Measurements from ENCODE around the gene SULT2A1. TPM values are rescaled to one million over a fixed set of nuclear protein-coding genes. Genes with fewer than 3 reads are reported as not detected.
"Not testable (repeated sequence)": the region's sequence is repeated elsewhere in the genome, so short reads cannot be mapped to it uniquely, and the experiment has no call there.

Gene SULT2A1, protein sequence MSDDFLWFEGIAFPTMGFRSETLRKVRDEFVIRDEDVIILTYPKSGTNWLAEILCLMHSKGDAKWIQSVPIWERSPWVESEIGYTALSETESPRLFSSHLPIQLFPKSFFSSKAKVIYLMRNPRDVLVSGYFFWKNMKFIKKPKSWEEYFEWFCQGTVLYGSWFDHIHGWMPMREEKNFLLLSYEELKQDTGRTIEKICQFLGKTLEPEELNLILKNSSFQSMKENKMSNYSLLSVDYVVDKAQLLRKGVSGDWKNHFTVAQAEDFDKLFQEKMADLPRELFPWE
- total RNA-seq = under 1 TPM in 1 of 6 donors, not detected in 5; 0.41 TPM
- not detected for polyA plus RNA-seq

DNA sequence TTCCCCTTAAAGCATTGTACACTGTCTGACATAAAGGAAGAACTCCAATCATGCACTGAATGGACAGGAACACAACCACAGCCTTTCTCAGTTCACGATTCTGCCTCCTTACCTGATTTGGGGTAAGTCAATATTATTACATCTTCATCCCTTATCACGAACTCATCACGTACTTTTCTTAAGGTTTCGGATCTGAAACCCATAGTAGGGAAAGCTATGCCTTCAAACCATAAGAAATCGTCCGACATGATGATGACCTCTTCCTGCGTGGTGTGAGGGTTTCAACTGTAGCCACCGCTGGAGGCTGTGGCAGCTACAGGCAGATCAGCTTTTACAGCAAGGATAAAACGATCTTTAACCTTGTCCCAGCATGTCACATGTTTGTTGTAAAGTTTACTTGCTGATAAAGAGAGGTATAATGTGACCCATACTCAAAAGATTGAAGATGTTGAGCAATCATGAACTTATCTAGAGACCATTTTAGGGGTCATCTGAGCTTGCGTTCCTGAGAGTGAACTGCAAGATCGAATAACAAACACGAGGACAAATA is at the start of gene SULT2A1:
TSS of gene SULT2A1 (minus strand) at position 306 of the 550 bp plus-strand sequence. CDS start at position 248, 58 bp downstream.
- ATAC-seq = no peak
- no peaks in the 10 kb centered on the region for H3K27me3 ChIP-seq
- no peaks in the 10 kb centered on the region for H3K36me3 ChIP-seq
- H3K4me1 ChIP-seq = no peaks in the 10 kb centered on the region
- no peak for FAIRE-seq
- 29% methylated on average over 12 of the region's 12 CpGs for WGBS, 2 donors
- H3K27ac ChIP-seq = no peak within 1 kb of the TSS
- TF ChIP-seq, protein P1, sequence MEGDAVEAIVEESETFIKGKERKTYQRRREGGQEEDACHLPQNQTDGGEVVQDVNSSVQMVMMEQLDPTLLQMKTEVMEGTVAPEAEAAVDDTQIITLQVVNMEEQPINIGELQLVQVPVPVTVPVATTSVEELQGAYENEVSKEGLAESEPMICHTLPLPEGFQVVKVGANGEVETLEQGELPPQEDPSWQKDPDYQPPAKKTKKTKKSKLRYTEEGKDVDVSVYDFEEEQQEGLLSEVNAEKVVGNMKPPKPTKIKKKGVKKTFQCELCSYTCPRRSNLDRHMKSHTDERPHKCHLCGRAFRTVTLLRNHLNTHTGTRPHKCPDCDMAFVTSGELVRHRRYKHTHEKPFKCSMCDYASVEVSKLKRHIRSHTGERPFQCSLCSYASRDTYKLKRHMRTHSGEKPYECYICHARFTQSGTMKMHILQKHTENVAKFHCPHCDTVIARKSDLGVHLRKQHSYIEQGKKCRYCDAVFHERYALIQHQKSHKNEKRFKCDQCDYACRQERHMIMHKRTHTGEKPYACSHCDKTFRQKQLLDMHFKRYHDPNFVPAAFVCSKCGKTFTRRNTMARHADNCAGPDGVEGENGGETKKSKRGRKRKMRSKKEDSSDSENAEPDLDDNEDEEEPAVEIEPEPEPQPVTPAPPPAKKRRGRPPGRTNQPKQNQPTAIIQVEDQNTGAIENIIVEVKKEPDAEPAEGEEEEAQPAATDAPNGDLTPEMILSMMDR (IDR thresholded peaks at IDR 0.05) = no peak
- intact Hi-C loops (cut with DNase I) = no loop called here
- H3K9me3 ChIP-seq = no peaks in the 10 kb centered on the region
- no peak within 1 kb of the TSS for H3K4me3 ChIP-seq
- DNase-seq = no peak

DNA sequence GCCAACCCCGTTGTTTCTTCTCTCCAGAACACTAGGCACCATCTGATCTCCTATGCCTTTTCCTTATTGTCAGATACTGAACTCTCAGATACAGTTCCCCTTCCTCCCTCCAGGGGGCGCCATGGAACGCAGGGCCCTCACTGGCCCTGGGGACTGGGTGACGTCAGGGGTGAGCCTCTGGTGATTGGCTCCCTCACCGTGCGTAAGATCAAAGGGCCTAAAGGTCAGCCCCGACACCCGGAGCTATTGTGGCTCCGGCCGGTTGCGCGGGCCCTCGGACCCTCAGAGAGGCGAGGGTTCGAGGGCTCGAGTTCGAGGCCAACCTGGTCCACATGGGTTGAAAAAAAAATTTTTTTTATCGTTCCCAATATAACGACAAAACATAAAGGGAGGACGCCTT is 42.5 kb upstream of the SULT2A1 start:
- FAIRE-seq; H3K36me3 ChIP-seq; intact Hi-C loops (cut with DNase I); H3K4me1 ChIP-seq; ATAC-seq; H3K4me3 ChIP-seq; H3K9me3 ChIP-seq; H3K27me3 ChIP-seq; DNase-seq; H3K27ac ChIP-seq: not testable (repeated sequence)
- WGBS, 2 donors = 61% methylated on average over 12 of the region's 20 CpGs; no CpG with 5 or more reads in 1 of the 2 donors

DNA sequence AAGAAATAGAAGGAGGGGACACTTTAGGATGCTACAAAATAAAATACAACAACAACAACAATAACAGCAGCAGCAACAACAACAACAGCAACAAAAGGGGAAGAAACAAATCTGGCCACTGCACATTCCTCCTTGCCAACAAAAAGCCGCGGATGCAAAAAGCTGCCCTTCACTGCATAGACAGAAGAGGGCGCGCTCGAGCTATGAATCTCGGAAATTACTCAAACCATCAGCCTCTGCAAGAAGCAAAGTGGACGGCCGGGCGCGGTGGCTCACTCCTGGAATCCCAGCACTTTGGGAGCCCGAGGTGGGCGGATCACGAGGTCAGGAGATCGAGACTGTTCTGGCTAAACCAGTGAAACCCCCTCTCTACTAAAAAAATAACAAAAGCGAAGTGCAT is 34.0 kb upstream of the SULT2A1 start:
- ATAC-seq; H3K4me3 ChIP-seq; H3K36me3 ChIP-seq; H3K4me1 ChIP-seq; DNase-seq; FAIRE-seq; H3K27ac ChIP-seq; H3K9me3 ChIP-seq; H3K27me3 ChIP-seq; intact Hi-C loops (cut with DNase I): not testable (repeated sequence)
- WGBS, 2 donors = 1% methylated on average over 10 of the region's 15 CpGs
- TF ChIP-seq, protein P1 (IDR thresholded peaks at IDR 0.05) = peak; percentile 54 to 73 (median 67)

DNA sequence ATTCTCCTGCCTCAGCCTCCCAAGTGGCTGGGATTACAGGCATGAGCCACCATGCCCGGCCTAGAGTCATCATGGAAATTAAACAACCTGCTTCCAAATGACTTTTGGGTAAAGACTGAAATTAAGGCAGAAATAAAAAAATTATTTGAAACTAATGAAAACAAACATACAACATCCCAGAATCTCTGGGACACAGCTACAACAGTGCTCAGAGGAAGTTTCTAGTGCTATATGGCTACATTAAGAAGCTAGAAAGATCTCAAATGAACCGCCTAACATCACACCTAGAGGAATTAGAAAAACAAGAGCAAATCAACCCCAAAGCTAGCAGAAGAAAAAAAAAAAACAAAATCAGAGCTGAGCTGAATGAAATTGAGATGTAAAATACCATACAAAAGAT is 24.1 kb upstream of the SULT2A1 start:
- DNase-seq; H3K9me3 ChIP-seq; ATAC-seq; H3K4me3 ChIP-seq; H3K27ac ChIP-seq; H3K36me3 ChIP-seq; H3K4me1 ChIP-seq; H3K27me3 ChIP-seq; intact Hi-C loops (cut with DNase I); FAIRE-seq: not testable (repeated sequence)
- WGBS, 2 donors = 81 to 82% methylated on average over 1 of the region's 2 CpGs

DNA sequence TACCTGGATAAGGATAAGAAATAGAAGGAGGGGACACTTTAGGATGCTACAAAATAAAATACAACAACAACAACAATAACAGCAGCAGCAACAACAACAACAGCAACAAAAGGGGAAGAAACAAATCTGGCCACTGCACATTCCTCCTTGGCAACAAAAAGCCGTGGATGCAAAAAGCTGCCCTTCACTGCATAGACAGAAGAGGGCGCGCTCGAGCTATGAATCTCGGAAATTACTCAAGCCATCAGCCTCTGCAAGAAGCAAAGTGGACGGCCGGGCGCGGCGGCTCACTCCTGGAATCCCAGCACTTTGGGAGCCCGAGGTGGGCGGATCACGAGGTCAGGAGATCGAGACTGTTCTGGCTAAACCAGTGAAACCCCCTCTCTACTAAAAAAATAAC is 23.2 kb upstream of the SULT2A1 start:
- intact Hi-C loops (cut with DNase I); H3K27ac ChIP-seq; FAIRE-seq; ATAC-seq; H3K4me1 ChIP-seq; H3K27me3 ChIP-seq; H3K4me3 ChIP-seq; H3K9me3 ChIP-seq; H3K36me3 ChIP-seq: not testable (repeated sequence)
- peak; percentile 39 to 90 (median 78) for DNase-seq
- TF ChIP-seq, protein P1 (IDR thresholded peaks at IDR 0.05) = peak; percentile 45 to 58 (median 52)
- WGBS, 2 donors = 0% methylated on average over 5 to 9 of the region's 14 CpGs

DNA sequence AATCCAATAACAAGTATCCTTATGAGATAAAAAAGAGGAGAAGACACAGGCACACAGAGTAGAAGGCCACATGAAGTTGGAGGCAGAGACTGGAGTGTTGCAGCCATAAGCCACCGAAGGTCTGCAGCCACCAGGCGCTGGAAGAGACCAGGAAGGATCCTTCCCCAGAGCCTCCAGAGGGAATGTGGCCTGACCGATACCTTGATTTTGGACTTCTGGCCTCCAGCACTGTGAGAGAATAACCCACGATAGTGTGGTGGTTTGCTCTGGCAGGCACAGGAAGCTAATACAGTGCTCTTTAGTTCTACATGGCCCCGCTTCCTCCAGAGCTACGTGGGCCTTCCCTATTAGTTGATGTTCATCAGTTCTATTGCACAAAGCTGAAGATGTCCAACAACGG is 15.3 kb upstream of the SULT2A1 start:
- Histone ChIP-seq H3K36me3 (no peaks in the 10 kb centered on the region), H3K4me3 (no peak overlapping the region), H3K27ac (no peak overlapping the region), H3K27me3 (no peaks in the 10 kb centered on the region), H3K9me3 (no peaks in the 10 kb centered on the region), H3K4me1 (no peaks in the 10 kb centered on the region)
- intact Hi-C loops (cut with DNase I) = no loop called here
- 77 to 80% methylated on average over 7 of the region's 7 CpGs for WGBS, 2 donors
- DNase-seq (peak in 1 of 6 donors; percentile 15), ATAC-seq (no peak), FAIRE-seq (no peak)
- TF ChIP-seq, protein P1 (IDR thresholded peaks at IDR 0.05) = no peak
